Duodenal mucosa (tissue), 2 donors: ENCODE data around the gene IL31.

Source experiments
- H3K27ac ChIP-seq: one replicate; pipeline ENCODE4 v1.7.0; 2013; ENCODE audit warnings: low read depth, low read length
- H3K27me3 ChIP-seq, 2 donors: one replicate each; pipeline ENCODE4 v1.7.0; 2013; ENCODE audit warnings: low read length in 2 of 2, control low read depth in 1 of 2; ENCODE audit not compliant: insufficient read depth in 2 of 2, control insufficient read depth in 1 of 2
- H3K36me3 ChIP-seq, 2 donors: one replicate each; pipeline ENCODE4 v1.7.0; 2013; ENCODE audit warnings: low read length in 2 of 2, control low read depth in 1 of 2; ENCODE audit not compliant: insufficient read depth in 2 of 2, control insufficient read depth in 1 of 2
- H3K4me1 ChIP-seq, 2 donors: one replicate each; pipeline ENCODE4 v1.7.0; 2013; ENCODE audit warnings: low read length in 2 of 2, control low read depth in 1 of 2; ENCODE audit not compliant: insufficient read depth in 2 of 2, control insufficient read depth in 1 of 2
- H3K4me3 ChIP-seq, 2 donors: one replicate each; pipeline ENCODE4 v1.7.0; 2013; ENCODE audit warnings: low read length in 2 of 2, low read depth in 1 of 2
- H3K9ac ChIP-seq, 2 donors: one replicate each; pipeline ENCODE4 v1.7.0; 2013; ENCODE audit warnings: low read length in 2 of 2, low read depth in 1 of 2
- H3K9me3 ChIP-seq, 2 donors: one replicate each; pipeline ENCODE4 v1.7.0; 2013; ENCODE audit warnings: low read length in 2 of 2, control low read depth in 1 of 2; ENCODE audit not compliant: control insufficient read depth in 1 of 2

The IL31 gene

DNA sequence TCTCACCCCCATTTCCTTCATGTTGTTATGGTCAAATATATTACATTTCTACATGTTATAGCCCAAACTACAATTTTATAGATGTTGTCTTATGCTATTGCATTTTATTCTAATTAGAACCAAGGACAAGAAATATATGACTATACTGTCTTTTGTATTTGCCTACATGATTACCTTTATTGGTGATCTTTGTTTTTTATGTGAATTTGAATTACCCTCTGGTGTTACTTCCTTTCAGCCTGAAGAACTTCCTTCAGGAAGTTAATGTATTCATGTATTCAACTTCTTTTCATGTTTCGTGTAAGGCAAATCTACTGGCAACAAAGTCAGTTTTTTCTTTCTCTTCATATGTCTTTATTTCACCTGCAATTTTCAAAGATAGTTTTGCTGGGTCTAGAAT lies 20.8 kb upstream of the IL31 start:
- Histone ChIP-seq H3K4me3 (no peak overlapping the region), H3K27me3 (peaks cover 0 to 1% of the 10 kb centered on the region in 2 donors), H3K9me3 (no peaks in the 10 kb centered on the region), H3K36me3 (no peaks in the 10 kb centered on the region), H3K9ac (no peak overlapping the region), H3K4me1 (no peaks in the 10 kb centered on the region), H3K27ac (no peak overlapping the region)

DNA sequence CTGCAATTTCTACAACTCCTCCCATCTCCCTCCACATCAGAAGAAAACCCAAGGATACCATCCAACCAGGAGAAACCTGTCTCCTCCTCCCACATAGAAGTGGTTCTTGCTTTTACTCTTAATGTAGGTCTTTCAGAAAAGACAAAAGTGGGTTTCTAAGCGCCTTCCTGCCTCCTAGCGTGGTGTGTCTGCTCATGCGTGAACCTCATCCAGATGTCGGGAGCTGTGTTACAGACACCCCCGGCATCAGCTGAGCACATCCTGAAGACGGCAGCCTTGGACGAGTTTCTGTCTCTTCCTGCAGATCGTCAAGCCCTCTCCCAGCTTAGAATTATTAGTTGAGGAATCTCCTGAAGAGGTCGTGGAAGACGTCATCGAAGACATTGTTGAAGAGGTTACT lies 18.4 kb upstream of the IL31 start:
- no peaks in the 10 kb centered on the region for H3K9me3 ChIP-seq
- H3K27me3 ChIP-seq, result no peaks in the 10 kb centered on the region
- H3K36me3 ChIP-seq, result no peaks in the 10 kb centered on the region
- no peak overlapping the region for H3K4me3 ChIP-seq
- no peak overlapping the region for H3K27ac ChIP-seq
- no peaks in the 10 kb centered on the region for H3K4me1 ChIP-seq
- H3K9ac ChIP-seq, result no peak overlapping the region

DNA sequence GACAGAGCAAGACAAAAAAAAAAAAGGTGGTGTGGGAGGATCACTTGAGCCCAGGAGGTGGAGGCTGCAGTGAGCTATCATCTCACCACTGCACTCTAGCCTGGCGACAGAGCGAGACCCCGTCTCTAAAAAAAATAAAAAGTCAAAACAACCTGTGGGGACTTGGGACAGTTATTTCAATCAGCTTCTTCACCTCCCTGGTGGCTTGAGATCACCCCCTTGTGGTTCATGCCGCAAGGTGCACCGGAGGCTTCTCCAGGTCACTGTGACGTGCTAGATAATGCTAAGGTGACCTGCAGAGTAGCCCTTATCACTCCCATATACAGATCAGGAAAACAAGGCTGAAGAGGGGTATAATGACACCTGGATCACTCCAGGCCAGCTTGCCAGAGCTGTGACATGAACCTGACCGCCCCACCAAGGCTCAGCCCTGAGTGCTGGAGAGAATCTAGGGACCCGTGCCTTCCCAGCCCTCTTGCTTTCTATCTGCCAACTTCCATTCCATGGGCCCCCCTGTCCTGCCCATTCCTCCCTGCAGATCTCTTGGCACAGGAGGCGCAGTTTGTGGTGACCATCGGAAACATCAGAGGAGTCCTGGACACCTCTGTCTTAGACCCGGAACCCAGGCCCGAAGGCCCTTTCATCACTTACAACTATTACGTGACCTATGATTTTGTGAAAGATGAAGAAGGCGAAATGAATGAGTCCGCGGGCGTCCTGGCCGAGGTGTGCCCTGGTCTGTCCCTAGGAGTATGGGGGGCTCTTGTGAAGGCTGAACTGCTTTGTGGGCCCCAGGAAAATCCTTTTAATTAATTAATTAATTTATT lies 17.0 kb upstream of the IL31 start:
- no peaks in the 10 kb centered on the region for H3K9me3 ChIP-seq
- no peaks in the 10 kb centered on the region for H3K27me3 ChIP-seq
- no peak overlapping the region for H3K4me3 ChIP-seq
- H3K27ac ChIP-seq, result no peak overlapping the region
- no peaks in the 10 kb centered on the region for H3K4me1 ChIP-seq
- no peaks in the 10 kb centered on the region for H3K36me3 ChIP-seq
- H3K9ac ChIP-seq, result no peak overlapping the region

DNA sequence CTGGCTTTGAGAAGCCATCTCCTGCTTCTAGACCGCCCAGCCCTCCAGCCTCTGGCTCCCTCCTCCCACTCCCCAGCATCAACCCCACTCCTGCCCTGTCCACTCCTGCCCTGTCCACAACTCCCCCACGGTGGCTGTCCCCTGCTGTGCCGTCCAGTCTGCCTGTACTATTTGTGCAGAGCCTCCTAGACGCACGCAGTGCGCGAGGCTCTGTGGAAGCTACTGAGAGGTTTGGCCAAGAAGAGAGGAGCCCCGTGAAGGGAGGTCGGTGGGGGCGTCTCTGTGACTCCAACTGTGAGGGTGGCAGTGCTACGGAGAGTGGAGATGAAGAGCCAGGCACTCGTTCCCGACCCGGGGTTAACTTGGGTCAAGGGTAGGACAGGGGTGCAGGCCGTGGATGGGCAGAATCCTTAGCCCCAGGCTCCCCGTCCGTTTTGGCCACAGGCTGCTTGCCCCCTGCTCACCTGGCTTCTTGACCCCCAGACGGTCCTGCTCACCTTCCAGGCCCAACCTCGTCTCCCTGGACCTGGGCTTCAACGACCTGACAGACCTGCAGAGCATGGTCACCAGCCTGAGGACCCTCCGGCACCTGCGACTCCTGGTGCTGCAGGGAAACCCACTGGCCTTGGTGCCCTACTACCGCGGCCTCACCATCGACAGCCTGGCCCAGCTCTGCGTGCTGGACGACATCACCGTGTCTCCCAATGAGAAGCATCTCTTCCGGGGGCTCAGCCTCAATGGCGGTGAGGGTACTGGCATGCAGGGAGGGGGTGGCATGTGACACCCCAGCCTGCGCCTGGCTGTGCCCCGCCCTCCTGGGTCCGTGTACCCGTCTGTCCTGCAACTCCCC lies 15.8 kb upstream of the IL31 start:
- no peak overlapping the region for H3K27ac ChIP-seq
- no peaks in the 10 kb centered on the region for H3K36me3 ChIP-seq
- no peak overlapping the region for H3K4me3 ChIP-seq
- H3K9me3 ChIP-seq, result no peaks in the 10 kb centered on the region
- no peaks in the 10 kb centered on the region for H3K27me3 ChIP-seq
- no peaks in the 10 kb centered on the region for H3K4me1 ChIP-seq
- H3K9ac ChIP-seq, result no peak overlapping the region

DNA sequence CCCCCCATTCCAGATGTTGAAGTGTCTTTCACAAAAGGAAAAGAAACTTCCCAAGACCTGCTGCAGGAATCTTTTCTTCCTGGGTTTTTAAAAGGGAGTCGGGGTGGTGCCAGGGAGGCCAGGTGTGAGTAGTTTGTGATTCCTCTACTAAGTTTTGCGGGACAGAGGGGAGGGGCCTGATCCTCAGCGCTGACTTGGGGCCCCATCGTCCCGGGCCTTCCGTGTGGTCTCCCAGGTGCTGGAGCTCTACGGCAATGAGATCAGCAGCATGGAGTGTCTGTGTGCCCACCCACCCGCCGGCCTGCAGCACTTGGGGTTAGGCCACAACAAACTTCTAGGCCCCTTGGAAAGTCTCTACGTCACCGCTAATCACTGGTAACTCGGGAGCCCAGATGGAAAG lies 13.4 kb upstream of the IL31 start:
- H3K9ac ChIP-seq, result no peak overlapping the region
- H3K27ac ChIP-seq, result no peak overlapping the region
- H3K36me3 ChIP-seq, result no peaks in the 10 kb centered on the region
- H3K9me3 ChIP-seq, result no peaks in the 10 kb centered on the region
- H3K4me1 ChIP-seq, result peaks cover 0 to 2% of the 10 kb centered on the region in 2 donors
- no peaks in the 10 kb centered on the region for H3K27me3 ChIP-seq
- H3K4me3 ChIP-seq, result no peak overlapping the region

DNA sequence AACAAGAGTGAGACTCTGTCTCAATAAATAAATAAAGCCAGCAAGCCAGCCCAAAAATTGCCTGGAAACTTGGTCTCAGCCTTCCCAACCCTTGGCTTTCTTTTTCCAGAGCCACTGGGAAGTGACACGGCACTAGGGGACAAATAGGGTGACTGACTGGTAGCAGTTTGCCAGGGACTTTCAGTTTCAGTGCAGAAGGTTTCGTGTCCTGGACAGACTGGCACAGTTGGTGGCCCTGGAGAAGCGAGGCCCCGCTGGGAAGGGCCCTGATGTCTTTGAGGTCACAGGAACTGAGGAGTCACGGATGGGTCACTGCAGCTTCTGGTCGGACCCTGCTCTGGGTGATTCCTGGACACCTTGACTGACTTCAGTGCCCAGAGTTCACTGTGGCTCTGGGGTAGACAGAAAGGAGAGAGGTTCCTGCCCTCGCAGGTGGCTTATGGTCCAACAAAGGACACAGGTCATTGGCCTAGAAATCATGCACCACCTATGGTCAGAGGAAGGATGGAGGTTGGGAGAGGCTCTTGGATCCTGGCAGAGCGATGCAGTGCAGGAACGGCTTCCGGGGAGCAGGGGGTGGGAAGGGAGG lies 11.6 kb upstream of the IL31 start:
- H3K27ac ChIP-seq, result no peak overlapping the region
- H3K27me3 ChIP-seq, result no peaks in the 10 kb centered on the region
- H3K9me3 ChIP-seq, result no peaks in the 10 kb centered on the region
- no peaks in the 10 kb centered on the region for H3K36me3 ChIP-seq
- H3K4me1 ChIP-seq, result peaks cover 0 to 2% of the 10 kb centered on the region in 2 donors
- no peak overlapping the region for H3K4me3 ChIP-seq
- no peak overlapping the region for H3K9ac ChIP-seq

DNA sequence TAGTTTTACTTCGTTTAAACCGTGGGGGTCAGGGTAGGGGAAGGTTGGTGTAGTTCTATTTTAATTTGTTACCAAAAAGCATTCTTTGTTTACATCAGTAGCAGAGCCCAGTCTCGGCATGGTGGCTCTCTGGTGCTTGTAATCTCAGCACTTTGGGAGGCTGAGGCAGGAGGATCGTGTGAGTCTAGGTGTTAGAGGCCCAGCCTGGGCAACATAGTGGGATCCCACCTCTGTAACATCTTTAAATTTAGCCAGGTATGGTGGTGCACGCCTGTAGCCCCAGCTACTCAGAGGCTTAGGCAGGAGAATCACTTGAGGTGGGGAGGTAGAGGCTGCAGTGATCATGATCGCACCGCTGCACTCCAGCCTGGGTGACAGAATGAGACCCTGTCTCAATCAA lies 11.1 kb upstream of the IL31 start:
- no peaks in the 10 kb centered on the region for H3K9me3 ChIP-seq
- peaks cover 0 to 2% of the 10 kb centered on the region in 2 donors for H3K4me1 ChIP-seq
- no peaks in the 10 kb centered on the region for H3K36me3 ChIP-seq
- H3K27me3 ChIP-seq, result no peaks in the 10 kb centered on the region
- no peak overlapping the region for H3K9ac ChIP-seq
- H3K4me3 ChIP-seq, result no peak overlapping the region
- H3K27ac ChIP-seq, result no peak overlapping the region

DNA sequence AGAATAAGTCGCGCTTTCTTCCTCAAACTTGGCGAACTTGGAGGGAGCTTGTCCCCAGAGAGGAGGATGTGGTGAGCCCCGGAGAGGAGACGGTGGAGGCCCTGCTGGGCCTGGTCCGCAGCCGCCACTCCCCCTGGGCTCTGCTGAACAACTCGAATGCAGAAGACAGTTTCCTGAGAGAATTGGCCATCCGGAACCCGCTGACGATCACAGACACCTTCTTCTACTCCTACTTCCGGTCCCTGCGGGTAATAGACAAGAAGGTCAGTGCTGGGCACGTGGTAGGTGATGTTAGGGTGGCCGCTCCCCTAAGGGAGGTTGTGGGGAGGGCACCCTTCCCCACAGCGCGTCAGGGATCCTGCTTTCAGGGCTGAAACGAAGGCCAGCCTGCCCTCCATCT lies 10.5 kb upstream of the IL31 start:
- H3K27me3 ChIP-seq, result no peaks in the 10 kb centered on the region
- no peak overlapping the region for H3K27ac ChIP-seq
- H3K9me3 ChIP-seq, result no peaks in the 10 kb centered on the region
- H3K4me1 ChIP-seq, result peaks cover 0 to 2% of the 10 kb centered on the region in 2 donors
- no peak overlapping the region for H3K9ac ChIP-seq
- H3K36me3 ChIP-seq, result no peaks in the 10 kb centered on the region
- H3K4me3 ChIP-seq, result no peak overlapping the region

DNA sequence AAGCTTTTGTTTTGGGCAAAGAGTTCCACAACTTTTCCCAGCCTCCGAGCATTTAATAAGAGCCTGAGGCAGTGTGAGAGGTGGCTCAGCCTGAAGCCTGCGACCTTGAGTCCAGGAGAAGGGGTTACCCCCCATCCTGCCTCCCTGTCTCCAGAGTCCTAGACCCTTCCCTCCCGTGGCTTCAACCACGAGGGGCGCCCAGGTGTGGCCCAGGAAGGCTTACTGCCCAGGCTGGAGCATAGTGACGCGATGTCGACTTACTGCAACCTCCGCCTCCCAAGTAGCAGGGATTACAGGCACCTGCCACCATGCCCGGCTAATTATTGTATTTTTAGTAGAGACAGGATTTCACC lies 9.5 kb upstream of the IL31 start:
- H3K4me3 ChIP-seq, result peak overlapping the region in 1 of 2 donors; percentile 61
- H3K36me3 ChIP-seq, result no peaks in the 10 kb centered on the region
- H3K9me3 ChIP-seq, result no peaks in the 10 kb centered on the region
- H3K27me3 ChIP-seq, result no peaks in the 10 kb centered on the region
- H3K4me1 ChIP-seq, result peaks cover 0 to 2% of the 10 kb centered on the region in 2 donors
- H3K9ac ChIP-seq, result no peak overlapping the region
- H3K27ac ChIP-seq, result no peak overlapping the region
